Stimulated activated effector memory CD8-positive, alpha-beta T cell treated with anti-CD3 and anti-CD28 coated beads, Interleukin-12 subunit alpha, Interleukin-12 subunit beta, amount 100 ng/mL, for 72 hours (primary cell): ENCODE results near the gene OR4F6.
"Not testable (repeated sequence)": the region's sequence is repeated elsewhere in the genome, so short reads cannot be mapped to it uniquely, and the experiment has no call there.

Experiments used
- ATAC-seq: fragments of 150-1000 bp; cut with Tn5 transposase; 2 replicates; pipeline ENCODE4 v1.10.0; 2021
- DNase-seq, 2 donors: peaks; one replicate each; pipeline ENCODE4 v3.0.0; 2021 to 2022; ENCODE audit warnings: low spot score in 2 of 2
- H3K27ac Mint-ChIP-seq: one replicate; pipeline ENCODE4 v1.8.0; 2022; ENCODE audit warnings: mild to moderate bottlenecking, mixed read lengths
- H3K36me3 Mint-ChIP-seq: one replicate; pipeline ENCODE4 v1.8.0; 2022; ENCODE audit warnings: mild to moderate bottlenecking, mixed read lengths
- H3K4me1 Mint-ChIP-seq: one replicate; pipeline ENCODE4 v1.8.0; 2022; ENCODE audit warnings: mixed read lengths
- H3K4me3 Mint-ChIP-seq: one replicate; pipeline ENCODE4 v1.8.0; 2022; ENCODE audit warnings: mild to moderate bottlenecking, mixed read lengths
- H3K9me3 Mint-ChIP-seq: one replicate; pipeline ENCODE4 v1.8.0; 2022; ENCODE audit warnings: mixed read lengths

OR4F6 gene

GRCh38 chr15:101803209-101803608, at the start of gene OR4F6:
Gene OR4F6 (plus strand): TSS chr15:101803509. CDS start chr15:101805720, 2,211 bp downstream.
- DNase-seq (no peak), ATAC-seq (no peak)
- Mint-ChIP-seq H3K27ac (no peak within 1 kb of the TSS), H3K4me3 (no peak within 1 kb of the TSS), H3K36me3 (no peaks in the 10 kb centered on the region), H3K4me1 (no peaks in the 10 kb centered on the region), H3K9me3 (no peaks in the 10 kb centered on the region)

GRCh38 chr15:101764669-101765339, 38.5 kb upstream of the OR4F6 start:
- H3K4me1 Mint-ChIP-seq, DNase-seq, ATAC-seq, H3K36me3 Mint-ChIP-seq, H3K9me3 Mint-ChIP-seq, H3K27ac Mint-ChIP-seq, H3K4me3 Mint-ChIP-seq: not testable (repeated sequence)

- H3K9me3 Mint-ChIP-seq, ATAC-seq, H3K36me3 Mint-ChIP-seq, DNase-seq, H3K27ac Mint-ChIP-seq, H3K4me1 Mint-ChIP-seq, H3K4me3 Mint-ChIP-seq: not testable (repeated sequence)
These were observed 38.0 kb upstream of the OR4F6 start for GRCh38 chr15:101765340-101765671.

- Mint-ChIP-seq H3K9me3 (no peaks in the 10 kb centered on the region), H3K4me3 (no peak overlapping the region), H3K36me3 (no peaks in the 10 kb centered on the region), H3K27ac (no peak overlapping the region), H3K4me1 (peaks cover 6% of the 10 kb centered on the region)
- ATAC-seq (no peak), DNase-seq (no peak)
These were observed 37.4 kb upstream of the OR4F6 start for GRCh38 chr15:101765772-101766456.

DNA sequence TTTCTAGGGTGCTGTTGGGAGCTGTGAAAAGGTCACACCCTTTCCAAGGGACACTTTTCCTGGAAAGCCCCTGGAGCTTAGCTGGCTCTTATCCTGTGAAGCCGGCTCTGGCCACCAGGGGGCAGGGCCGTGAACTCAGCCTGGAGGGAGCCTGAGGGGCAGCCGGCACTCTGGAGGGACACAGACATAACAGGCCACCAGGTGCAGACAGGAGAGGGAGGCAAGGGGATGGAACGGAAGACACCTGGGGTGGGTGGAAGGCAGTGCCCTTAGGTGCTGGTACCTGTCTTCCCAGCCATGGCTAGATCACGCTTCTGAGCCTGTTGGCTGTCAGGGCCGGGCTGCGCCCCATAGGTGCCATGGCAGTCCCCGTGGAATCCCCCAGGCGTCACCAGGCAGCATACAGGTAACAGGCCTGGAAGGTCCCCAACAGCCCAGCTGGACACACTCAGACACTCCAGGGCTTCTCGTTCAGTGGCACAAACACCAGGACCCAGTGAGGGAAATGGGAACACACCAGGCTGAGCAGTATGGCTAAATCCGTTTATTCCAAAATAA, 36.1 kb upstream of the OR4F6 start:
- H3K9me3 Mint-ChIP-seq: not testable (repeated sequence)

DNA sequence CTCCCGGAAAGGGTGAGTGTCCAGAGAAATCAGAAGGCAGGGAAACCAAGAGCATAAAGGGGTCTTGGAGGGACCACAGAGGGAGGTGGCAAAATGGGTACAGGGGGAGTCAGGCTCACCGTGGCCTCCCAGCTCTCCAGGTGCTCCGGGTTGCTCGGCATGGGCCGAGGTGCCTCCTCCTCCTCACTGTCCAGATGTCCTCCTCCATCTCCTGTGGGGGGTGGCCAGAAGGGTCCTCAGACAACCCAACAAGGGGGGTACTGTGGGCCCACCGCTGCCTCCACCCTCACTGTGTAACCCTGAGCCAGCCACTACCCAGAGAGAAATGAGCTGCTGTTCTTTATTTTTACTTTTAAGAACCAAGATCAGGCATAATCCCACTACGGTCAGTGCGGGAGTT, 30.4 kb upstream of the OR4F6 start:
- ATAC-seq (no peak), DNase-seq (no peak)
- Mint-ChIP-seq H3K4me1 (peaks cover 4% of the 10 kb centered on the region), H3K9me3 (no peaks in the 10 kb centered on the region), H3K4me3 (no peak overlapping the region), H3K36me3 (no peaks in the 10 kb centered on the region), H3K27ac (peak overlapping the region; percentile 33)

More for the DNA sequence above, 36.1 kb upstream of the OR4F6 start:
- peak; percentile 39 for ATAC-seq
- not testable (repeated sequence) for H3K36me3 Mint-ChIP-seq, DNase-seq, H3K27ac Mint-ChIP-seq, H3K4me1 Mint-ChIP-seq, H3K4me3 Mint-ChIP-seq

DNA sequence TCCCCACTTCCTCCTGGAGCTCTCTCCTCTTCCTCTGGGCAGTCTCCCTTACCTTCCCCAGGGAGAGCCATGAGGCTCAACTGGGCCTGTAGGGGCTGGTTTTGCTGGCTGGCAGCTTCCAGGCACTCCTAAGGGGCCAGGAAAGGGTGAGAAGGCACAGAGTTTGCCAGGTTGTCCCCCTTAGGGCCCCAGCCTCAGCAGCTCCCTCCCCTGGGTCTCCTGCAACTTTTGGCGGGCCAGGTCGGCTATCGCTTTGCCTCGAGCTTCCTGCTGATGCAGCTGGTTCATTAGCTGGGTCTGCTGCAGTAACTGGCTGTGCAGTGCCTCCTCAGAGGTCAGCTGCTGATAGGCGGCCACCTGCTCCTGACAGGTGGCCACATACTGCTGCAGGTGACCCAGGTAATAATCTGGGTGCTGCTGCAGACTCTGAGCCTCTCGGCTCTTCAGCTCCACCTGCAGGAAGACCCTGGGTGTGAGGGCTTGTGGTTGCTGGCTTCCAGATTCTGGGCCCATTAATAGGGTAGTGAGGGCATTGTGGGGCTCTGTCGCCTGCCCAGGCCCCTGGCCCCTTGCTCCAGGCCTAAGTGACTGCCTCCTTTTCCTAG, 29.7 kb upstream of the OR4F6 start:
- peaks cover 4% of the 10 kb centered on the region for H3K4me1 Mint-ChIP-seq
- ATAC-seq (no peak), DNase-seq (no peak)
- H3K27ac Mint-ChIP-seq: peak overlapping the region; percentile 33
- no peaks in the 10 kb centered on the region for H3K36me3 Mint-ChIP-seq
- H3K9me3 Mint-ChIP-seq: no peaks in the 10 kb centered on the region
- H3K4me3 Mint-ChIP-seq: no peak overlapping the region

GRCh38 chr15:101775136-101775535, 28.2 kb upstream of the OR4F6 start:
- Mint-ChIP-seq H3K4me3 (no peak overlapping the region), H3K9me3 (no peaks in the 10 kb centered on the region), H3K27ac (no peak overlapping the region), H3K36me3 (no peaks in the 10 kb centered on the region), H3K4me1 (peaks cover 4% of the 10 kb centered on the region)
- DNase-seq (no peak), ATAC-seq (no peak)

DNA sequence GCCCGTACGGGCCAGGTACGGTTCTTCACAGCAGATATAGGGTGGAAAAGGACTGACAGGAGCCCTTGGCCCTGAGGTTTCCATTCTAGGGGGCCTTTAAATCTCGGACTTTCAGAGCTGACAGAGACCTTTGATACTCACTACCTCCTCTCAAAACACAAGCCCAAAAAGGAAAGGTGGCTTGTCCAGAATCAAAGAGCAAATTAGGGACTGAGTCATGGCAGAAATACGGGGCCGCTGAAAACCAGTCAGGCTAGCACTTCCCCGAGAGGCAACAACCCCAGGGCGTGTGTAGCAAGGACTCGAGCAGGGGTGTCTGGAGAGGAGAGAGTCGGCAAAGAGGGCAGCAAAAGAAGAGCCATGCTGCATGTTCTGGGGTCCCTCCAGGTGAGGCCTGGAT, 24.7 kb upstream of the OR4F6 start:
- not testable (repeated sequence) for H3K9me3 Mint-ChIP-seq, H3K27ac Mint-ChIP-seq, H3K4me3 Mint-ChIP-seq, H3K4me1 Mint-ChIP-seq, H3K36me3 Mint-ChIP-seq, DNase-seq, ATAC-seq

DNA sequence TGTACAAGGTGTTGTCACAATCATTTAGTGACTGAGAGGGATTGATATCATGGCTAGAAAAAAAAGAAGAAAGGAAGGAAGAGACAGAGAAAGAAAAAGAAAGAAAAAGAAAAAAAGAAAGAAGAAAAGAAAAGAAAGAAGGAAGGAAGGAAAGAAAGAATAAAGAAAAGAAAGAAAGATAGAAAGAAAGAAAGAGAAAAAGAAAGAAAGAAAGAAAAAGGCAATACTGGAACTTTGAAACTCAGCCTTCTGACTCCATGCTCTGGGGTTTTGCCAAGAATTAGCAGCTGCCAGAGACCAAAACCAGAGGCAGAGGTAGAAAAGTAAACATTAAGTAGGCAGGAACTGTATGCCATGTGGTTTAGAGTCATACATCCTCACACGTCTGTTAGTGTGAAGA, 23.1 kb upstream of the OR4F6 start:
- not testable (repeated sequence) for H3K9me3 Mint-ChIP-seq, H3K27ac Mint-ChIP-seq, H3K36me3 Mint-ChIP-seq, ATAC-seq, H3K4me3 Mint-ChIP-seq, H3K4me1 Mint-ChIP-seq, DNase-seq

- Mint-ChIP-seq H3K27ac (no peak overlapping the region), H3K4me3 (no peak overlapping the region), H3K36me3 (no peaks in the 10 kb centered on the region), H3K4me1 (no peaks in the 10 kb centered on the region), H3K9me3 (no peaks in the 10 kb centered on the region)
- ATAC-seq: no peak
- no peak for DNase-seq
These were observed 21.4 kb upstream of the OR4F6 start for GRCh38 chr15:101781928-101782327.

- no peak for ATAC-seq
- Mint-ChIP-seq H3K4me1 (no peaks in the 10 kb centered on the region), H3K36me3 (no peaks in the 10 kb centered on the region), H3K4me3 (no peak overlapping the region), H3K27ac (no peak overlapping the region), H3K9me3 (no peaks in the 10 kb centered on the region)
- DNase-seq: no peak
These were observed 18.7 kb upstream of the OR4F6 start for GRCh38 chr15:101784644-101785043.

GRCh38 chr15:101786422-101786821, 16.9 kb upstream of the OR4F6 start:
- H3K4me1 Mint-ChIP-seq, H3K36me3 Mint-ChIP-seq, H3K27ac Mint-ChIP-seq, H3K4me3 Mint-ChIP-seq, H3K9me3 Mint-ChIP-seq, ATAC-seq, DNase-seq: not testable (repeated sequence)

GRCh38 chr15:101788001-101788400, 15.3 kb upstream of the OR4F6 start:
- H3K36me3 Mint-ChIP-seq, ATAC-seq, H3K27ac Mint-ChIP-seq, H3K4me3 Mint-ChIP-seq, H3K9me3 Mint-ChIP-seq, DNase-seq, H3K4me1 Mint-ChIP-seq: not testable (repeated sequence)

DNA sequence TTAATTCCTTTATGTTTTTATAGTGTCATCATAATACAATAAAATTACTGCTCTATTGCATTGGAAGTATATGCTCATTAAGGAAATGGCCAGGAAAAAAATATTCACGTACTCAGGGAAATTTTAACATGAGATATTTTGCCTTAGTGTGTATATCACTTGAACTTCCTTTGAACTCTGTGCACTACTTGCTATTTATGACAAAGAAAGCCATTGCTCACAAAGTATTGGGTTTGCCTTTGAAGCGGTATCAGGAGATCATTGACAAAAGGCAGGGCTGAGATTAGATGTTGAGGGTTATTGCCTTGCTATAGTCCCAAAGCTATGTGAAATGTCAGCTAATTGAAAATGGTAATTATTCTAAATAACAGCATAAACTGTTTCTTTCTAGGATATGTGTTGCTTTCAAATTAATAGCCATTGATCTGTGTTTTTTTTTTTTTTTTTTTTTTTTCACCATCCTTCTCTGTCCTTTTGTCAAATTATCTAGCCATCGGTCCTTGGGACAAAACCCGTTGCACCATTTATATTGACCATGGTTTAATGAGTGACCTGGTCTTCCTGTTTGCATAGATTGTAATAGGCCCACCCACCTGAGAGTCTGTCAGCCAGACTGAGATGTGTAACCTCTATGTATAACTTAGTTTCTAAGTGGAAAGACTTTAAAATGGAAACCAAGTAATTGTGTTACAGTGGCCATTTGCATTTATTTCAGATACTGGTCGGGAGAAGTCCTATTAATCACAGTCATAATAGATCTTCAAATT, 14.6 kb upstream of the OR4F6 start:
- not testable (repeated sequence) for H3K9me3 Mint-ChIP-seq, ATAC-seq, H3K4me1 Mint-ChIP-seq, H3K4me3 Mint-ChIP-seq, DNase-seq, H3K36me3 Mint-ChIP-seq, H3K27ac Mint-ChIP-seq
